H1 (cell line): ENCODE results near the gene MRPS34.

Experiments used
- CHD1 ChIP-seq: IDR thresholded peaks from 2 replicates; pipeline ENCODE4 v1.6.1; 2012; ENCODE audit warnings: low read depth, low read length, improper control_type of control experiment
- CHD2 ChIP-seq: IDR thresholded peaks from 2 replicates; pipeline ENCODE4 v1.6.1; 2012; ENCODE audit warnings: low read length, improper control_type of control experiment
- CTCF ChIP-seq, 3 experiments: IDR thresholded peaks; 1 replicate in 2 of 3; 2 replicates in 1 of 3; pipeline versions ENCODE4 v1.5.1 to v1.6.1; 2011; ENCODE audit warnings: low read length in 3 of 3, mild to moderate bottlenecking in 3 of 3, inconsistent platforms in 2 of 3, low read depth in 1 of 3, moderate library complexity in 1 of 3; ENCODE audit not compliant: insufficient read depth in 1 of 3; ENCODE audit errors: control extremely low read depth in 1 of 3
- GABPA ChIP-seq: IDR thresholded peaks from 2 replicates; pipeline ENCODE4 v1.6.1; 2011; ENCODE audit warnings: mild to moderate bottlenecking, low read length, moderate library complexity, borderline replicate concordance; ENCODE audit not compliant: insufficient read depth
- MAFK ChIP-seq: IDR thresholded peaks from 2 replicates; pipeline ENCODE4 v1.6.1; 2012; ENCODE audit warnings: low read depth, mild to moderate bottlenecking, improper control_type of control experiment, low read length
- POLR2A ChIP-seq, 2 experiments: IDR thresholded peaks; 1 replicate in 1 of 2; 2 replicates in 1 of 2; pipeline ENCODE4 v1.6.1; 2011; ENCODE audit warnings: low read depth in 2 of 2, low read length in 2 of 2, mild to moderate bottlenecking in 2 of 2; ENCODE audit errors: control extremely low read depth in 1 of 2
- TAF1 ChIP-seq: IDR thresholded peaks from 2 replicates; pipeline ENCODE4 v1.6.1; 2011; ENCODE audit warnings: mild to moderate bottlenecking, low read depth, low read length
- ZNF274 ChIP-seq: IDR thresholded peaks from 2 replicates; pipeline ENCODE4 v1.7.0; 2012; ENCODE audit warnings: low read length, borderline replicate concordance; ENCODE audit errors: extremely low read depth

- TF ChIP-seq MAFK = no peak
- TF ChIP-seq ZNF274 = no peak
- TF ChIP-seq CTCF (IDR thresholded peaks at IDR 0.05; ENCODE audit: control extremely low read depth in 1 of 3, insufficient read depth in 1 of 3, low read depth in 1 of 3, low read length in 3 of 3) = no peak
- TF ChIP-seq POLR2A (IDR thresholded peaks at IDR 0.05; ENCODE audit: control extremely low read depth in 1 of 2, low read depth in 2 of 2, low read length in 2 of 2) = no peak
- TF ChIP-seq CHD2 = no peak
- TF ChIP-seq GABPA = no peak
- TF ChIP-seq TAF1 = no peak
- no peak for TF ChIP-seq CHD1
These were observed 47.4 kb upstream of the MRPS34 start for GRCh38 chr16:1820096-1820945.
